Mammary epithelial cell (primary cell): ENCODE results near the gene CTCF.

ENCODE experiments used
- CTCF ChIP-seq, 2 donors: IDR thresholded peaks in 1 of 2; conservative IDR thresholded peaks in 1 of 2; 2 replicates each; pipeline ENCODE4 v1.5.1; 2011 to 2012; ENCODE audit warnings: inconsistent platforms in 2 of 2, low read length in 2 of 2, mild to moderate bottlenecking in 2 of 2, control low read depth in 1 of 2, low read depth in 1 of 2; ENCODE audit not compliant: insufficient read depth in 1 of 2; ENCODE audit errors: extremely low read depth in 1 of 2
- EZH2 ChIP-seq: IDR thresholded peaks from 2 replicates; pipeline ENCODE4 v1.6.1; 2012; ENCODE audit warnings: low read length, inconsistent platforms, borderline replicate concordance

GRCh38 chr16:67608364-67608763 lies 46.0 kb downstream of the CTCF start:
- no peak for TF ChIP-seq CTCF (conservative IDR thresholded peaks at IDR 0.05 in 1 of 2, IDR thresholded peaks at IDR 0.05 in 1 of 2; ENCODE audit: extremely low read depth in 1 of 2, insufficient read depth in 1 of 2, low read depth in 1 of 2, low read length in 2 of 2)
- no peak for TF ChIP-seq EZH2
